ENCODE measurements around the gene HDAC10.

DNA sequence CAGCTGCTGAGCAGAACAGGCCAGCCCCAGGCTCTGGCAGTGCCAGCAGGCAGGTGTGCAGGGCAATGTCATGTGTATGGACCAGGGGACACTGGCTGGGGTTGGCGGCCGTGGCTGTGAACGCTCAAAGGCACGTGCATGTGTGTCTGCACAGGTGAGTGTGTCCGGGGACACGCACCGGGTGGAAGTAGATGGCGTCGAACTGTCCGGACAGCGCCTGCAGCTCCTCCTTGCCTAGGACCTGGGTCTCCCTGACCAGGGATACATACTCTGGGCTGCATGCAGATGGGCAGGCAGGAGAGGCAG, 863 bp downstream of the HDAC10 start:
- TF ChIP-seq, protein P1, sequence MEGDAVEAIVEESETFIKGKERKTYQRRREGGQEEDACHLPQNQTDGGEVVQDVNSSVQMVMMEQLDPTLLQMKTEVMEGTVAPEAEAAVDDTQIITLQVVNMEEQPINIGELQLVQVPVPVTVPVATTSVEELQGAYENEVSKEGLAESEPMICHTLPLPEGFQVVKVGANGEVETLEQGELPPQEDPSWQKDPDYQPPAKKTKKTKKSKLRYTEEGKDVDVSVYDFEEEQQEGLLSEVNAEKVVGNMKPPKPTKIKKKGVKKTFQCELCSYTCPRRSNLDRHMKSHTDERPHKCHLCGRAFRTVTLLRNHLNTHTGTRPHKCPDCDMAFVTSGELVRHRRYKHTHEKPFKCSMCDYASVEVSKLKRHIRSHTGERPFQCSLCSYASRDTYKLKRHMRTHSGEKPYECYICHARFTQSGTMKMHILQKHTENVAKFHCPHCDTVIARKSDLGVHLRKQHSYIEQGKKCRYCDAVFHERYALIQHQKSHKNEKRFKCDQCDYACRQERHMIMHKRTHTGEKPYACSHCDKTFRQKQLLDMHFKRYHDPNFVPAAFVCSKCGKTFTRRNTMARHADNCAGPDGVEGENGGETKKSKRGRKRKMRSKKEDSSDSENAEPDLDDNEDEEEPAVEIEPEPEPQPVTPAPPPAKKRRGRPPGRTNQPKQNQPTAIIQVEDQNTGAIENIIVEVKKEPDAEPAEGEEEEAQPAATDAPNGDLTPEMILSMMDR (IDR thresholded peaks at IDR 0.05), result no peak
- no peak for TF ChIP-seq SIN3A (IDR thresholded peaks at IDR 0.05; ENCODE audit: borderline replicate concordance, insufficient read depth, low read depth, low read length)
